Brain pericyte (primary cell): ENCODE results near the gene FMN1.

Experiments
- DNase-seq: peaks from one replicate; pipeline ENCODE4 v3.0.0-alpha.2; 2012; ENCODE audit warnings: low read depth, low spot score

The FMN1 gene

GRCh38 chr15:32830241-32830640, 364.3 kb downstream of the FMN1 start:
- DNase-seq, result no peak

- DNase-seq, result no peak
Observed at GRCh38 chr15:32829436-32829835, 365.1 kb downstream of the FMN1 start.

- peak; percentile 82 for DNase-seq
Observed at GRCh38 chr15:32828507-32829186, 365.9 kb downstream of the FMN1 start.

GRCh38 chr15:32826685-32827084, 367.8 kb downstream of the FMN1 start:
- DNase-seq, result no peak

- DNase-seq, result no peak
Observed at GRCh38 chr15:32825219-32825618, 369.3 kb downstream of the FMN1 start.

- no peak for DNase-seq
Observed at GRCh38 chr15:32824777-32825176, 369.7 kb downstream of the FMN1 start.

GRCh38 chr15:32823750-32824149, 370.8 kb downstream of the FMN1 start:
- DNase-seq, result no peak

GRCh38 chr15:32822739-32823138, 371.8 kb downstream of the FMN1 start:
- no peak for DNase-seq

- no peak for DNase-seq
Observed at GRCh38 chr15:32819448-32819847, 375.1 kb downstream of the FMN1 start.

- DNase-seq, result no peak
Observed at GRCh38 chr15:32818758-32819447, 375.6 kb downstream of the FMN1 start.

GRCh38 chr15:32817577-32817976, 376.9 kb downstream of the FMN1 start:
- DNase-seq, result no peak

- no peak for DNase-seq
Observed at GRCh38 chr15:32807331-32807730, 387.2 kb downstream of the FMN1 start.

- no peak for DNase-seq
Observed at GRCh38 chr15:32803631-32804030, 390.9 kb downstream of the FMN1 start.

GRCh38 chr15:32802286-32802936, 392.1 kb downstream of the FMN1 start:
- DNase-seq, result no peak

- no peak for DNase-seq
Observed at GRCh38 chr15:32799936-32800535, 394.5 kb downstream of the FMN1 start.

GRCh38 chr15:32796856-32797255, 397.7 kb downstream of the FMN1 start:
- DNase-seq, result no peak

GRCh38 chr15:32794973-32795372, 399.5 kb downstream of the FMN1 start:
- no peak for DNase-seq

- DNase-seq, result no peak
Observed at GRCh38 chr15:32792436-32792835, 402.1 kb downstream of the FMN1 start.

- DNase-seq, result no peak
Observed at GRCh38 chr15:32790352-32790999, 404.0 kb downstream of the FMN1 start.

GRCh38 chr15:32787949-32788348, 406.6 kb downstream of the FMN1 start:
- no peak for DNase-seq

GRCh38 chr15:32786906-32787305, 407.6 kb downstream of the FMN1 start:
- no peak for DNase-seq

- no peak for DNase-seq
Observed at GRCh38 chr15:32784581-32784980, 409.9 kb downstream of the FMN1 start.
